ENCODE measurements around the gene POU6F2. TPM values are rescaled to one million over a fixed set of nuclear protein-coding genes. Genes with fewer than 3 reads are reported as not detected.
"Not testable (repeated sequence)": the region's sequence is repeated elsewhere in the genome, so short reads cannot be mapped to it uniquely, and the experiment has no call there.

Gene POU6F2
- total RNA-seq, 2 donors from 2014 or later, result 0.14 to 0.16 TPM

GRCh38 chr7:39005461-39005860 is 27.8 kb downstream of the POU6F2 start:
- no peak for DNase-seq
- Mint-ChIP-seq H3K4me1 (ENCODE audit: low read depth) (no peaks in the 10 kb centered on the region), H3K9me3 (no peaks in the 10 kb centered on the region), H3K27me3 (ENCODE audit: low read depth) (no peaks in the 10 kb centered on the region), H3K27ac (no peak overlapping the region), H3K36me3 (ENCODE audit: insufficient read depth in 2 of 2) (no peaks in the 10 kb centered on the region), H3K4me3 (no peak overlapping the region)
- no peak for ATAC-seq (replicated peaks in 1 of 2)

GRCh38 chr7:39013049-39013939 is 35.6 kb downstream of the POU6F2 start:
- not testable (repeated sequence) for H3K4me1 Mint-ChIP-seq (ENCODE audit: low read depth); H3K27ac Mint-ChIP-seq; H3K27me3 Mint-ChIP-seq (ENCODE audit: low read depth); H3K9me3 Mint-ChIP-seq; DNase-seq; H3K4me3 Mint-ChIP-seq; ATAC-seq (replicated peaks in 1 of 2); H3K36me3 Mint-ChIP-seq (ENCODE audit: insufficient read depth in 2 of 2)

DNA sequence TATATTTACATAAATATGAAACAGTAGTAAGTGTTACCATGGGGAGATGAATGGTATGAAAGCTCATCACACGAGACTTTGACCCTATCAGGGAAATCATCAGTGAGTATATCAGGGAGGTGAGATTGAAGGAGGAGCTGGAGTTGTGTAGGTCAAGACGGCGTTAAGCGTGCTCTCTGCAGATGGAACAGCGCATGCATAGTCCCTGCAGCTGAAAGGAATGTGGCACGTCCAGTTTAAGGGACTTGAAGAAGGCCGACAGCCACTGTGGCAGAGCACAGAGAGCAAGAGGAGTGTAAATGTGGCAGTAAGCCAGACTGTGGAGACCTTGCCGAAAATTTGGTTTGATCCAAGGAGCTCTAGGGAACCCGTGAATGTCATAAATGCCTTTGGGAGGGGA is 38.9 kb downstream of the POU6F2 start:
- DNase-seq (no peak), ATAC-seq (replicated peaks in 1 of 2) (no peak)
- Mint-ChIP-seq H3K27ac (no peak overlapping the region), H3K36me3 (ENCODE audit: insufficient read depth in 2 of 2) (no peaks in the 10 kb centered on the region), H3K27me3 (ENCODE audit: low read depth) (no peaks in the 10 kb centered on the region), H3K4me3 (no peak overlapping the region), H3K9me3 (no peaks in the 10 kb centered on the region), H3K4me1 (ENCODE audit: low read depth) (no peaks in the 10 kb centered on the region)

GRCh38 chr7:39017369-39017915 is 39.7 kb downstream of the POU6F2 start:
- DNase-seq, result no peak
- Mint-ChIP-seq H3K9me3 (peaks cover 0 to under 1% of the 10 kb centered on the region in 2 donors), H3K36me3 (ENCODE audit: insufficient read depth in 2 of 2) (no peaks in the 10 kb centered on the region), H3K27ac (no peak overlapping the region), H3K27me3 (ENCODE audit: low read depth) (no peaks in the 10 kb centered on the region), H3K4me3 (no peak overlapping the region), H3K4me1 (ENCODE audit: low read depth) (no peaks in the 10 kb centered on the region)
- no peak for ATAC-seq (replicated peaks in 1 of 2)

DNA sequence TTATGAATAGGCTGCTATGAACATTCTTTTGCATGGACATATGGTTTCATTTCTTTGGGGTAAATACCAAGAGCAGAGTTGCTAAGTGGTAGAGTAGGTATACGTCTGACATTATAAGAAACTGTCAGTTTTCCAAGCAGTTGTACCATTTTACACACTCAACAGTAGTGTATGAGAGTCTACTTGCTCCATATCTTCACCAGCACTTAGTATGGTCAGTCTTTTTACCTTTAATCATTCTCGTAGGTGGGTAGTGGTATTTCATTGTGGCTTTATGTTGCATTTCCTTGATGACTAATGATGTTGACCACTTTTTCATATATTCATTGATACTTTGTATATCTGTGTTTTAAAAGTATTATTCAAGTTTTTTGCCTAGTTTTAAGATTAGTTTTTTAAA is 45.1 kb downstream of the POU6F2 start:
- no peak for DNase-seq
- Mint-ChIP-seq H3K27me3 (ENCODE audit: low read depth) (no peaks in the 10 kb centered on the region), H3K4me1 (ENCODE audit: low read depth) (no peaks in the 10 kb centered on the region), H3K27ac (no peak overlapping the region), H3K36me3 (ENCODE audit: insufficient read depth in 2 of 2) (no peaks in the 10 kb centered on the region), H3K9me3 (peaks cover 0 to 5% of the 10 kb centered on the region in 2 donors), H3K4me3 (no peak overlapping the region)
- no peak for ATAC-seq (replicated peaks in 1 of 2)

GRCh38 chr7:39027491-39027890 is 49.8 kb downstream of the POU6F2 start:
- Mint-ChIP-seq H3K9me3 (peaks cover 0 to 4% of the 10 kb centered on the region in 2 donors), H3K27me3 (ENCODE audit: low read depth) (no peaks in the 10 kb centered on the region), H3K4me1 (ENCODE audit: low read depth) (no peaks in the 10 kb centered on the region), H3K4me3 (no peak overlapping the region), H3K36me3 (ENCODE audit: insufficient read depth in 2 of 2) (no peaks in the 10 kb centered on the region), H3K27ac (no peak overlapping the region)
- ATAC-seq (replicated peaks in 1 of 2) (no peak), DNase-seq (no peak)

GRCh38 chr7:39033885-39034624 is 56.3 kb downstream of the POU6F2 start:
- DNase-seq, result no peak
- no peak overlapping the region for H3K4me3 Mint-ChIP-seq
- H3K9me3 Mint-ChIP-seq, result no peaks in the 10 kb centered on the region
- no peaks in the 10 kb centered on the region for H3K27me3 Mint-ChIP-seq (ENCODE audit: low read depth)
- no peak overlapping the region for H3K27ac Mint-ChIP-seq
- no peak for ATAC-seq (replicated peaks in 1 of 2)
- H3K36me3 Mint-ChIP-seq (ENCODE audit: insufficient read depth in 2 of 2), result no peaks in the 10 kb centered on the region
- H3K4me1 Mint-ChIP-seq (ENCODE audit: low read depth), result no peaks in the 10 kb centered on the region

DNA sequence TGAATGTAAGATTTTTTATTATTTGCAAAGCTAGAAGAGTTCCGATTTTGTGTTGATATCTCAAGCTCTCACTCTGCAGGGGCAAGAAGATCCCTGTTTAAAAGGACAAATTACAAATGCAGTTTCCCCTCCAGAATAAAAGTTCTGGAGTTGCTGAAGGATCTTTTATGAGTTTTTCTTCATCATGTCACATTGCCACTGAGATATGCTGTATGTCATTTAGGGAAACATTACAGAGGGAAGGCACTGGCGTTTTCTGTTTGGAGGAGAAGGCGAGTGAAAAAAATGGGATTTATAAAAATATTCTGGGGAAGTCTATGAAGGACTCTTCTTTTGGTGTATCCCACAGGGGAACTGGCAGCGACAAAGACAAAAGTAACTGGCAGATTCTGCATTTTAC is 57.4 kb downstream of the POU6F2 start:
- H3K9me3 Mint-ChIP-seq, result no peaks in the 10 kb centered on the region
- ATAC-seq (replicated peaks in 1 of 2), result no peak
- H3K36me3 Mint-ChIP-seq (ENCODE audit: insufficient read depth in 2 of 2), result no peaks in the 10 kb centered on the region
- H3K4me3 Mint-ChIP-seq, result no peak overlapping the region
- no peaks in the 10 kb centered on the region for H3K4me1 Mint-ChIP-seq (ENCODE audit: low read depth)
- DNase-seq, result no peak
- H3K27me3 Mint-ChIP-seq (ENCODE audit: low read depth), result no peaks in the 10 kb centered on the region
- H3K27ac Mint-ChIP-seq, result no peak overlapping the region

DNA sequence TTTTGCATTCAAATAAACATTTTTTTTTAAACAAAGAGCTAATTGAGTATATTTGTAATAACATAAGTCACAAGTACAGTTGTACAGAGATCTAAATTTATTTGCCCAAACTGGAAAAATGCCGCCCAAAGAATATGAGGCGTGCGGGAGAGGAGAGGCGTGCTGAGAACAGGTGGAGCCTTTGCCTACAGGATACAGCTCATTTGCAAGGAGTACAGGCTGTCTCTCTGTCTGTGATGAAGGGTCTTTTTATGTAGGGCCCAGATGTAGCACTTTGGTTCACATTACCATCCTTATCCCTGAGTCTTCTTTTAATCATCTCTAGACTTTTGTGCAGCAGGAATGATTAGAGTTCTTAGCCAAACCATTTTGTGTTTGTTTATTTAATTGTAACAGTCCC is 58.2 kb downstream of the POU6F2 start:
- Mint-ChIP-seq H3K27ac (no peak overlapping the region), H3K36me3 (ENCODE audit: insufficient read depth in 2 of 2) (no peaks in the 10 kb centered on the region), H3K9me3 (no peaks in the 10 kb centered on the region), H3K27me3 (ENCODE audit: low read depth) (no peaks in the 10 kb centered on the region), H3K4me3 (no peak overlapping the region), H3K4me1 (ENCODE audit: low read depth) (no peaks in the 10 kb centered on the region)
- ATAC-seq (replicated peaks in 1 of 2), result no peak
- no peak for DNase-seq

DNA sequence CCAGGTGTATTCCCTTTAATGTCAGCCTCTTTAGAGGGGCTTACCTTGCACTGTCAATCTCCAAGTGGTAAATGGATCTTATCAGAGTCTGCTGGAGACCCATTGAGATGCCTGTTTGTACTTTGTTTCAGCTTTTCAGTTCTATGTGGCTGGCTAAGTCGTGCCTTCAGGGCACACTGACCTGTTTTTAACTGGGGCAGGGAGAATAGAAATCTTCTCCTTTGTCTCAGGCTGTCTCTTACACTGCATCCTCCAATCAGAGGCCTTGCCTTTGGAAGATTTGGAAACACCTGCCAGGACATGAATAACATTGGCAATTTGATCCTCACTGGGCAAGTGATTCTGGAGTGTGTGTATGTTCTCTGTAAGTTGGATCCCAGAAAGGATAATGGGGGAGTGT is 65.0 kb downstream of the POU6F2 start:
- H3K9me3 Mint-ChIP-seq, result no peaks in the 10 kb centered on the region
- ATAC-seq (replicated peaks in 1 of 2) (no peak), DNase-seq (no peak)
- H3K36me3 Mint-ChIP-seq (ENCODE audit: insufficient read depth in 2 of 2), result no peaks in the 10 kb centered on the region
- H3K27me3 Mint-ChIP-seq (ENCODE audit: low read depth), result no peaks in the 10 kb centered on the region
- no peaks in the 10 kb centered on the region for H3K4me1 Mint-ChIP-seq (ENCODE audit: low read depth)
- H3K4me3 Mint-ChIP-seq, result no peak overlapping the region
- H3K27ac Mint-ChIP-seq, result no peak overlapping the region

DNA sequence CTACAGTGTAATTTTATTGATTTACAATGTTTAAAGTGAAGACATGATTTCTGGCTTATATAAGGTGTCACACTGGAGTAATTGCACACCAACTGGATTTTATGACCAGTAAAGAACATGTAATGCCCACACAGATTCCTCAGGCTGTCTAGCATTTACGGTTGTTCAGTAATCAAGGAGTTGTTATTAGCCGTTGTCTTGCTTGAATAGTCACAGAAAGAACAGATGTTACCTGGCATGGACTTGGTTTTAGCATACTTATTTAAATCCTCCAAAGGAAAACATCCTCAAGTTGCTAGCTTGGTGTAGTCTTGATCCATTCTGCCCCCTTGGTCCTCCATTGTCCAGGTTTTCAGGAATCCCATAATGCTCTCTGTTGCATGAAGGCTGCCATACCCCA is 65.8 kb downstream of the POU6F2 start:
- H3K9me3 Mint-ChIP-seq, result no peaks in the 10 kb centered on the region
- H3K4me1 Mint-ChIP-seq (ENCODE audit: low read depth), result no peaks in the 10 kb centered on the region
- DNase-seq, result no peak
- no peak overlapping the region for H3K4me3 Mint-ChIP-seq
- ATAC-seq (replicated peaks in 1 of 2), result no peak
- no peaks in the 10 kb centered on the region for H3K36me3 Mint-ChIP-seq (ENCODE audit: insufficient read depth in 2 of 2)
- H3K27ac Mint-ChIP-seq, result no peak overlapping the region
- no peaks in the 10 kb centered on the region for H3K27me3 Mint-ChIP-seq (ENCODE audit: low read depth)

DNA sequence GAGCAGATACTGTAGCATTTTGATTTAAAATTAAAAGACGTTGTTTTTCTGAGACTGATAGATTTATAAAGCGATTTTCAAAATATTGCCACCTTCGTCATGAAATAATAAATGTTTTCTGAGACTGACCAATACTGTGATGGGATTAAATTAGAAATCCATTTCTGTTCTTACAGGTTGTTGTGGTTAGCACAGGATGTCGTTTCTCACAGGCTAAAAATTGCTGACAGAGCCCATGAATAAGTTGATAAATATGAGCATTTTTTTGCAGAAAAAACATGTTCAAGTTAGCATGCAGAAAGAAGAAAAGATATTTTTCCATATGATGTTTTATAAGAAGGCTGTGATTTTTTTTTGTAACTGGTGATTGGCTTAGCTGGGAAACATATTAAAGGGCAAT is 66.8 kb downstream of the POU6F2 start:
- ATAC-seq (replicated peaks in 1 of 2), result no peak
- no peaks in the 10 kb centered on the region for H3K9me3 Mint-ChIP-seq
- no peak for DNase-seq
- no peak overlapping the region for H3K4me3 Mint-ChIP-seq
- H3K36me3 Mint-ChIP-seq (ENCODE audit: insufficient read depth in 2 of 2), result no peaks in the 10 kb centered on the region
- no peak overlapping the region for H3K27ac Mint-ChIP-seq
- no peaks in the 10 kb centered on the region for H3K4me1 Mint-ChIP-seq (ENCODE audit: low read depth)
- no peaks in the 10 kb centered on the region for H3K27me3 Mint-ChIP-seq (ENCODE audit: low read depth)

GRCh38 chr7:39045231-39045630 is 67.5 kb downstream of the POU6F2 start:
- H3K27me3 Mint-ChIP-seq (ENCODE audit: low read depth), result no peaks in the 10 kb centered on the region
- no peaks in the 10 kb centered on the region for H3K9me3 Mint-ChIP-seq
- no peak overlapping the region for H3K27ac Mint-ChIP-seq
- no peaks in the 10 kb centered on the region for H3K36me3 Mint-ChIP-seq (ENCODE audit: insufficient read depth in 2 of 2)
- H3K4me3 Mint-ChIP-seq, result no peak overlapping the region
- no peak for DNase-seq
- no peak for ATAC-seq (replicated peaks in 1 of 2)
- no peaks in the 10 kb centered on the region for H3K4me1 Mint-ChIP-seq (ENCODE audit: low read depth)

Measured in activated T-cell treated with anti-CD3 and anti-CD28 coated beads, Interleukin-2, amount 50 U/mL, for 72 hours (primary cell).